ENCODE data around the gene PRKD2.

GRCh38 chr19:46760363-46760762, 43.4 kb upstream of the PRKD2 start:
- TF ChIP-seq CTCF (conservative IDR thresholded peaks at IDR 0.05), result no peak
- no peak for TF ChIP-seq EZH2 (IDR thresholded peaks at IDR 0.05; ENCODE audit: low read depth)
